PC-3 (cell line): ENCODE measurements around the gene GCGR. TPM values are rescaled to one million over a fixed set of nuclear protein-coding genes. Genes with fewer than 3 reads are reported as not detected.

ENCODE experiments used
- ATAC-seq: fragments of 200-7000 bp; cut with Tn5 transposase; 2 replicates; pipeline ENCODE4 v1.9.1; 2020; ENCODE audit warnings: mild to moderate bottlenecking, moderate library complexity
- BruUV-seq: library from RNA; stranded (reverse); fragments of 400-500 nt; replicated peaks from 2 replicates; lab custom pipeline; 2021; lab: Mats Ljungman, UMichigan
- CTCF ChIA-PET: fragments of 300-600 bp; sonication (Branson Sonifier 250); formaldehyde crosslinking; loops from one replicate; lab custom pipeline; 2022; ENCODE audit warnings: antibody characterized with exemption; lab: Charles Lee
- POLR2A ChIA-PET: fragments of 300-600 bp; sonication (Branson Sonifier 250); formaldehyde crosslinking; loops from one replicate; lab custom pipeline; 2022; ENCODE audit warnings: antibody characterized with exemption; ENCODE audit not compliant: unreplicated experiment; lab: Charles Lee
- DNase-seq: peaks from one replicate; pipeline ENCODE4 v3.0.0-alpha.2; 2015
- H2AFZ ChIP-seq: fragments of 300-600 bp; sonication (generic); 2 replicates; pipeline ENCODE4 v1.6.0; 2016; ENCODE audit warnings: antibody characterized with exemption, low read length
- H3F3A ChIP-seq: fragments of 300-600 bp; sonication (generic); one replicate; pipeline ENCODE4 v1.6.0; 2017; ENCODE audit warnings: antibody characterized with exemption, low read length, control low read depth, mild to moderate bottlenecking; ENCODE audit not compliant: unreplicated experiment
- H3K27ac ChIP-seq: fragments of 300-600 bp; sonication (generic); 2 replicates; pipeline ENCODE4 v1.5.1; 2016; ENCODE audit warnings: mild to moderate bottlenecking, low read length
- H3K27me3 ChIP-seq: fragments of 300-600 bp; sonication (generic); 2 replicates; pipeline ENCODE4 v1.6.1; 2016; ENCODE audit warnings: low read length, mixed read lengths
- H3K36me3 ChIP-seq: fragments of 300-600 bp; sonication (generic); 2 replicates; pipeline ENCODE4 v1.6.1; 2016; ENCODE audit warnings: low read depth, mixed run types, low read length, mixed read lengths
- H3K4me1 ChIP-seq: fragments of 300-600 bp; sonication (generic); 2 replicates; pipeline ENCODE4 v1.5.1; 2016; ENCODE audit warnings: low read length; ENCODE audit not compliant: insufficient read depth
- H3K4me2 ChIP-seq: fragments of 300-600 bp; sonication (generic); 2 replicates; pipeline ENCODE4 v1.6.0; 2016; ENCODE audit warnings: low read length
- H3K4me3 ChIP-seq: fragments of 300-600 bp; sonication (generic); 2 replicates; pipeline ENCODE4 v1.5.1; 2016; ENCODE audit warnings: mild to moderate bottlenecking, low read length, mixed read lengths
- H3K79me2 ChIP-seq: fragments of 300-600 bp; sonication (generic); 2 replicates; pipeline ENCODE4 v1.6.1; 2017; ENCODE audit warnings: low read length, mixed read lengths
- H3K9ac ChIP-seq: fragments of 300-600 bp; sonication (generic); 2 replicates; pipeline ENCODE4 v1.6.0; 2016; ENCODE audit warnings: mild to moderate bottlenecking, low read length
- H3K9me2 ChIP-seq: fragments of 300-600 bp; sonication (generic); replicated peaks from 2 replicates; pipeline ENCODE4 v1.6.1; 2016; ENCODE audit warnings: mixed run types, low read length, mixed read lengths
- H3K9me3 ChIP-seq: fragments of 300-600 bp; sonication (generic); 2 replicates; pipeline ENCODE4 v1.6.1; 2016; ENCODE audit warnings: low read length, mixed read lengths
- H4K20me1 ChIP-seq: fragments of 300-600 bp; sonication (generic); 2 replicates; pipeline ENCODE4 v1.6.1; 2016; ENCODE audit warnings: low read length, mixed read lengths
- CTCF ChIP-seq: fragments of 300-600 bp; sonication (generic); conservative IDR thresholded peaks from 2 replicates; pipeline ENCODE4 v1.5.1; 2017; ENCODE audit warnings: antibody characterized with exemption, low read depth, mild to moderate bottlenecking, low read length
- EZH2 ChIP-seq: fragments of 300-600 bp; sonication (generic); IDR thresholded peaks from one replicate; pipeline ENCODE4 v1.6.1; 2017; ENCODE audit warnings: antibody characterized with exemption, mild to moderate bottlenecking, low read length; ENCODE audit not compliant: unreplicated experiment
- EZH2phosphoT487 ChIP-seq: fragments of 300-600 bp; sonication (generic); IDR thresholded peaks from 2 replicates; pipeline ENCODE4 v1.6.1; 2018; ENCODE audit warnings: mild to moderate bottlenecking, antibody characterized with exemption, low read length, borderline replicate concordance
- intact Hi-C: fragments of 100-400 bp; cut with micrococcal nuclease; formaldehyde crosslinking; loops from 2 replicates; pipeline ENCODE4 v1.9.0; 2023
- total RNA-seq: library from RNA; depleted of rRNA; stranded (reverse); fragments of >200 nt; gene quantifications from 2 replicates; pipeline ENCODE4 v1.2.3, GENCODE V29; 2014

Gene GCGR
- total RNA-seq, 1 experiment from 2014 or later: 0.11 TPM

- Histone ChIP-seq H3K36me3 (no peaks in the 10 kb centered on the region), H3F3A (no peaks in the 10 kb centered on the region), H3K4me2 (no peak overlapping the region), H3K79me2 (no peaks in the 10 kb centered on the region), H3K9ac (no peak overlapping the region), H3K4me1 (0 out of 2 replicates have a peak, but pooled peaks cover 4% of the 10 kb centered on the region), H3K9me3 (no peaks in the 10 kb centered on the region), H3K4me3 (no peak overlapping the region), H3K27ac (no peak overlapping the region), H3K27me3 (no peaks in the 10 kb centered on the region), H4K20me1 (no peaks in the 10 kb centered on the region), H3K9me2 (no peaks in the 10 kb centered on the region), H2AFZ (no peak overlapping the region)
- intact Hi-C loops: no loop called here
- DNase-seq (no peak), ATAC-seq (no peak)
- CTCF ChIA-PET: interaction anchor here (0.5 to 0.6 kb wide), 3 partner anchors 92 to 1228 kb away, joined by 3 to 4 read pairs (median 3); no protein-coding TSS in a partner anchor
- POLR2A ChIA-PET: no interaction called here
- BruUV-seq: no TSS peak
- TF ChIP-seq EZH2 (no peak), EZH2phosphoT487 (no peak), CTCF (no peak)
Measured at GRCh38 chr17:81822312-81822637, 18.3 kb downstream of the GCGR start.

- POLR2A ChIA-PET: no interaction called here
Measured at GRCh38 chr17:81822996-81823819, 19.3 kb downstream of the GCGR start.

More at GRCh38 chr17:81822996-81823819, 19.3 kb downstream of the GCGR start:
- H3K4me3 ChIP-seq: no peak overlapping the region
- no peaks in the 10 kb centered on the region for H3K9me3 ChIP-seq
- no peaks in the 10 kb centered on the region for H3K79me2 ChIP-seq
- CTCF ChIA-PET: no interaction called here
- no peaks in the 10 kb centered on the region for H3K27me3 ChIP-seq
- H4K20me1 ChIP-seq: no peaks in the 10 kb centered on the region
- no peak overlapping the region for H2AFZ ChIP-seq
- TF ChIP-seq EZH2 (no peak), CTCF (no peak), EZH2phosphoT487 (no peak)
- no peak overlapping the region for H3K27ac ChIP-seq
- no peak overlapping the region for H3K4me2 ChIP-seq
- no peak overlapping the region for H3K9ac ChIP-seq
- ATAC-seq (no peak), DNase-seq (no peak)
- BruUV-seq: no TSS peak
- intact Hi-C loops: no loop called here
- H3K9me2 ChIP-seq: no peaks in the 10 kb centered on the region
- no peaks in the 10 kb centered on the region for H3F3A ChIP-seq
- no peaks in the 10 kb centered on the region for H3K36me3 ChIP-seq
- H3K4me1 ChIP-seq: 0 out of 2 replicates have a peak, but pooled peaks cover 4% of the 10 kb centered on the region
